ENCODE measurements around the gene RIMKLB.
A peak's percentile ranks its signal among the peaks of the same experiment; 100 is the strongest.

Gene RIMKLB

DNA sequence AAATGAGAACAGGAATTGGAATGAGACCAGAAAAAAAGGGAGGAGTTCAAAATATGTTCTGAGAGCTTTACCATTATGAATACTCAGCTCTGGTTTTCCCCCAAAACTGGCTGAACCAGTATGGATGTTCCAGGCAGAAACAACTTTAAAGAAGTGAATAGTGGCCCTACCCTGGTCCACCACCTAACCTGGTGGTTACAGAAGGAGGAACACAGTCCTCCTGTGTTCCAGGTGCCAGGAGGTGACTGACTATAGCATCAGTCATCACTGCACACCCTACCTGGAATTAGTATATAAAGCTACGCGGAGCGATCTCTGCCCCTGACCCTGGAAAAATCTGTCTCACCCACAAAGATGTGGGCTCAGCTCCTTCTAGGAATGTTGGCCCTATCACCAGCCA is 124.5 kb downstream of the RIMKLB start, which contains the start of gene A2ML1:
Gene A2ML1, plus strand, starts transcription at position 324 of the 400 bp plus-strand sequence. Its CDS starts 31 bp downstream, at position 355.
- no peak within 1 kb of the TSS for H3K4me3 ChIP-seq (ENCODE audit: low read depth, low read length)
- TF ChIP-seq, protein P1, sequence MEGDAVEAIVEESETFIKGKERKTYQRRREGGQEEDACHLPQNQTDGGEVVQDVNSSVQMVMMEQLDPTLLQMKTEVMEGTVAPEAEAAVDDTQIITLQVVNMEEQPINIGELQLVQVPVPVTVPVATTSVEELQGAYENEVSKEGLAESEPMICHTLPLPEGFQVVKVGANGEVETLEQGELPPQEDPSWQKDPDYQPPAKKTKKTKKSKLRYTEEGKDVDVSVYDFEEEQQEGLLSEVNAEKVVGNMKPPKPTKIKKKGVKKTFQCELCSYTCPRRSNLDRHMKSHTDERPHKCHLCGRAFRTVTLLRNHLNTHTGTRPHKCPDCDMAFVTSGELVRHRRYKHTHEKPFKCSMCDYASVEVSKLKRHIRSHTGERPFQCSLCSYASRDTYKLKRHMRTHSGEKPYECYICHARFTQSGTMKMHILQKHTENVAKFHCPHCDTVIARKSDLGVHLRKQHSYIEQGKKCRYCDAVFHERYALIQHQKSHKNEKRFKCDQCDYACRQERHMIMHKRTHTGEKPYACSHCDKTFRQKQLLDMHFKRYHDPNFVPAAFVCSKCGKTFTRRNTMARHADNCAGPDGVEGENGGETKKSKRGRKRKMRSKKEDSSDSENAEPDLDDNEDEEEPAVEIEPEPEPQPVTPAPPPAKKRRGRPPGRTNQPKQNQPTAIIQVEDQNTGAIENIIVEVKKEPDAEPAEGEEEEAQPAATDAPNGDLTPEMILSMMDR (IDR thresholded peaks at IDR 0.05; ENCODE audit: control insufficient read depth, extremely low read depth, insufficient read depth), result no peak
- no peak for DNase-seq (ENCODE audit: low read depth)

DNA sequence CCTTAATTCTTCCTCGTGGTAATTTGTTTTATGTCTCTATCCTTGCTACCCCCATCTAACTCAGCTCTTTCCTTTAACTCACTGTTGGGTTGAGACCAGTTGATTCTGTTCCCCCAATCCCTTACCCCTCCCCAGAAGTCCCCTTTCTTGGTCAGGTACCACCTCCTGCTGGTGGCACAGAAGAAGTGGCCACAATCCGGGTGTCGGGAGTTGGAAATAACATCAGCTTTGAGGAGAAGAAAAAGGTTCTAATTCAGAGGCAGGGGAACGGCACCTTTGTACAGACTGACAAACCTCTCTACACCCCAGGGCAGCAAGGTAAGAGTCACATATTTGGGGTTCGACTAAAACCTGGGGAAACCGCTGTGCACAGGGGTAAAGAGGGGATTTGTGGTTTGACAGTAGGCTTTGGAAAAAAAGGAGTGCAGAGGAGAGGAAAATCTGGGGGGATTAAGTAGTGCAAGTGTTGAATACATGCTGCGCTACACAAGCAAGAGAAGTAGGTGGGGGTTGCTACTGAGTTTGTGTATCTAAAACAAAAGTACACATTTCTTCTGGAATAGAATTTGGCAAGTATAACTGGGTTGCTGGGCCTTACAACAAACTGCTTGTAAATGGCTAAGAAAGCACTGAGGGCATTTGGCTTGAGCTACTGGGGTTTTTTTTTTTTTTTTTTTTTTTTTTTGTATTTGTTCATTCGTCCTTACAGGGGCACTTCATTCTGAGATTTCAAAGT is 125.9 kb downstream of the RIMKLB start:
- peak; percentile 44 for DNase-seq (ENCODE audit: low read depth)

DNA sequence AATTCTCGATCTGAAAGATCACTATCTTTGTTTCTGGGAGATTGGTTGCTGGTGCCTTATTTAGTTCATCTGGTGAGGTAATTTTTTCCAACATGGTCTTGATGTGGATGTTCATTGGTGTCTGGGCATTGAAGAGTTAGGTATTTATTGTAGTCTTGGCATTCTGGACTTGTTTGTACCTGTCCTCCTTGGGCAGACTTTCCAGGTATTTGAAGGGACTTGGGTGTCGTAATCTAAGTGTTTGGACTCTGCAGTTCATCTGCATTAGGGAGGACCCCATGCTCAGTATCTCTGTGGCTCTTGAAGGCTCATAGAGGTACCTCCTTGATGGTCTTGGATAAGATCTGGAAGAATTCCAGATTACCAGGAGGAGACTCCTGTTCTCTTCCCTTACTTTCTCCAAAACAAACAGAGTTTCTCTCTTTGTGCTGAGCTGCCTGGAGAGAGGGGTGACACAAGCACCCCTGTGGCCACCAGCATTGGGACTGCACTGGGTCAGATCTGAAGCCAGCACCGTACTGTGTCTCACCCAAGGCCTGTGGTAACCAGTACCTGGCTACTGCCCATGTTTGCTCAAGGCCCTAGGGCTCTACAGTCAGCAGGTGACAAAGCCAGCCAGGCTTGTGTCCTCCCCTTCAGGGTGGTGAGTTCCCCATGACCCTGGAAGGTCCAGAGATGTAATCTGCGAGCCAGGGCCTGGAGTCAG is 129.9 kb downstream of the RIMKLB start:
- no peak overlapping the region for H3K4me3 ChIP-seq (ENCODE audit: low read depth, low read length)
- TF ChIP-seq, protein P1 (IDR thresholded peaks at IDR 0.05; ENCODE audit: control insufficient read depth, extremely low read depth, insufficient read depth), result no peak
- no peak for DNase-seq (ENCODE audit: low read depth)

More for the DNA sequence above, 125.9 kb downstream of the RIMKLB start:
- H3K4me3 ChIP-seq (ENCODE audit: low read depth, low read length), result no peak overlapping the region
- TF ChIP-seq, protein P1 (IDR thresholded peaks at IDR 0.05; ENCODE audit: control insufficient read depth, extremely low read depth, insufficient read depth), result peak; percentile 64

DNA sequence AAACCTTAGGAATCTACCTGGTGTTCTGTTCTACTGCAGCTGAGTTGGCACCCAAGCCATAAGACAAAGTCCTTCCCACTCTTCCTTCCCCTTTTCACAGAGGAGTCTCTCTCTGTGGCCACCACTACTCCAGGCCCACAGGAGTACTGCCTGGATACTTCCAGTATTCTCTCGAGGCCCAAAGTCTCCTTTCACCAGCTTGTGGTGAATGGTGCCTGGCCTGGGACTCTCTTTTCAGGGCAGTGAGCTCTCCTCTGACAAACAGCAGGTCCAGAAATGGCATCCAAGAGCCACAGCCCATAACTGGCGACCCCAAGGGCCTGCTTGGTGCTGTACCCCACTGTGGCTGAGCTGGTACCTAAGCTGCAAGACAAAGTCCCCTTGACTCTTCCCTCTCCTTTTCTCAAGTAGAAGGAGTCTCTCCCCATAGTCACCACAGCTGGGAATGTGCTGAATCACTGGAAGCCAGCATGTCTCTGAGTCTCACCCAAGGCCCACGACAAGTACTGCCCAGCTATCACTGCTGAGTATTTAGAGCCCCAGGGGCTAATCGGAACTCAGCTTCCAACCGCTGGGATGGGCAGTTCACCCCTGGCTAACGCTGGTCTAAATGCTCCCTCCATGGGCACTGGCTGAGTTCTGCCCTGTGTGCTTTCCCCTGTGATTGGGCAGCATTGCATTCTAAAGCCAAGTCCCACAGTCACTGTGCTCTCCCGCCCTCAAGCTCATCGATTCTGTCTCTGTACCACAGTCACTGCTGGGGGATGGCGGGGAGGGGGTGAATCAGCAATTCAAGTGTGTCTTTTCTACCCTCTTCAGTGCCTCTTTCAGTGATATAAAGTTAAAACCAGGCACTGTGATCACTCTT is 130.7 kb downstream of the RIMKLB start:
- H3K4me3 ChIP-seq (ENCODE audit: low read depth, low read length), result no peak overlapping the region
- DNase-seq (ENCODE audit: low read depth), result no peak
- TF ChIP-seq, protein P1 (IDR thresholded peaks at IDR 0.05; ENCODE audit: control insufficient read depth, extremely low read depth, insufficient read depth), result no peak

DNA sequence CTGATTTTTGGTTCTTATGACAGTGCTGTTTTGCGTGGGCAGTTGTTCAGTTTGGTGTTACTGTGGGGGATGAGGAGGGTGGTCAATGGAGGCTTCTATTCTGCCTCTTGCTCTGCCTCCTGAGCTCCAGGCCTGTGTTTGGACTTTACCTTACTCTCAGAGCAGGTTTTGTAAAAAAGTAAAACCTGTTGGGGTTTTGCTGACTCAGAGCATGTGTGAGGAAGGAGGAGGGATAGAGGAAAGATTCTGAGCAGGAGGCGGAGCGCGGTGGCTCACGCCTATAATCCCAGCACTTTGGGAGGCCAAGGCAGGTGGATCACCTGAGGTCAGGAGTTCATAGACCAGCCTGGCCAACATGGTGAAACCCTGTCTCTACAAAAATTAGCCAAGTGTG is 131.3 kb downstream of the RIMKLB start:
- no peak overlapping the region for H3K4me3 ChIP-seq (ENCODE audit: low read depth, low read length)
- peak; percentile 50 for DNase-seq (ENCODE audit: low read depth)
- TF ChIP-seq, protein P1 (IDR thresholded peaks at IDR 0.05; ENCODE audit: control insufficient read depth, extremely low read depth, insufficient read depth), result no peak

DNA sequence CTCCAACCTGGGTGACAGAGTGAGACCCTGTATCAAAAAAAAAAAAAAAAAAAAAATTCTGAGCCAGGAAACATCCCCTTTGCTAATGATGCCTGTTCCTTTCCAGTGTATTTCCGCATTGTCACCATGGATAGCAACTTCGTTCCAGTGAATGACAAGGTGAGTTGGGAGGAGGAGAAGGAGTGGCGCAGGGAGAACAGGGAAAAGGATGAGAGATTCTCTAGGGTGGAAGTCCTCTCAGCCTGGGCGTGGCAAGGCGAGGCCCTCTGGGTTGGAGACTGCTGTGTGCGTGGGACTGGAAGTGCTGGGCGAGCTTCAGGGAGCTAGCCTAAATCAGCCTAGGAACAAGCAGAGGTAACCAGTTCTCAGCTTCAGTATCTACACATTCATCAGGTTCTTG is 131.8 kb downstream of the RIMKLB start:
- no peak overlapping the region for H3K4me3 ChIP-seq (ENCODE audit: low read depth, low read length)
- TF ChIP-seq, protein P1 (IDR thresholded peaks at IDR 0.05; ENCODE audit: control insufficient read depth, extremely low read depth, insufficient read depth), result no peak
- DNase-seq (ENCODE audit: low read depth), result no peak

Measured in LNCaP clone FGC (cell line).